ENCODE data around the gene MBTD1.

- no peak for TF ChIP-seq CTCF (IDR thresholded peaks at IDR 0.05)
- no peak for TF ChIP-seq POLR2A (IDR thresholded peaks at IDR 0.05)
Measured at GRCh38 chr17:51275381-51275780, 15.5 kb upstream of the MBTD1 start.
